HL-60/S4 treated with retinoic acid at 250 ng/mL for 4 days and 3 days (cell line): ENCODE measurements around the gene RAB6A.
"Not testable (repeated sequence)": the region's sequence is repeated elsewhere in the genome, so short reads cannot be mapped to it uniquely, and the experiment has no call there.

ENCODE experiments used
- in situ Hi-C: fragments of 300-500 bp; cut with MboI; formaldehyde crosslinking; loops from 2 replicates; pipeline ENCODE4 v1.7.0; 2022; ENCODE audit warnings: low sequenced_read_pairs

The RAB6A gene

DNA sequence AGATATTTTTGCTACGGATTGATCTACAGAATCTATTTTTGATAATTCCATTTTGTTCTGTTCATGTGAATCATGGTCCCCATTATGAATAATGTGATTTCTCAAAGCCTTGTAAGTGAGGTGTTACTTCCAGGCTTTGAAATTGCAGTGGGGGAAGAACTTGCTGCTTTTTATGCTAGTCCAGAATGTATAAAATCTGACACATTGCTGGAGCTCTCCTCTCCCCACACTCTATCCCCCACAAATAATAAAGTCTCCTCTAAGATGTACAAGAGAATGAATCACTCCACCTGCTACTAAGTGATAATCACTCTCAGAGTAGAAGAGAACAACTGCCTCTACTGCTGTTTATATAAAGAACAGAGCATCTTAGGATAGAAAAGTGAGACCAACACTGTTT lies 5.9 kb upstream of the RAB6A start:
- in situ Hi-C loops: no loop called here

DNA sequence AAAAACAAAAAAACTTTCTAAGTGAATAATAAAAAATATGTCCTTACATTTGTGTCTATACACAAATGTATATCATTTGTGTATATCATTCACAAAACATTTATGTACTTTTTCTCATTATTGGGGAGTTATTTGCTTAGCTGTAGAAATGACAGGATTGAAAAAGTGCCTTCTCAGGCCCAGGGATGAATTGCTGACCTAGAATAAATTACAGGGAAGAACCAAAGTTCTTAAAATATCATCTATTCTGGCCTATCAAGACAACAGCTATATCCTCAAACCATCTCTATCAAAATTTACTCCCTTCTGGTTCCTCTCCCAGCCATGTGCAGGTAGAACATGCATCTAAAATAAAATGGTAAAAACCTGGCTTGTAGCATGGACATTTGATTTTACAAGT lies 1.9 kb upstream of the RAB6A start:
- in situ Hi-C loops: no loop called here

DNA sequence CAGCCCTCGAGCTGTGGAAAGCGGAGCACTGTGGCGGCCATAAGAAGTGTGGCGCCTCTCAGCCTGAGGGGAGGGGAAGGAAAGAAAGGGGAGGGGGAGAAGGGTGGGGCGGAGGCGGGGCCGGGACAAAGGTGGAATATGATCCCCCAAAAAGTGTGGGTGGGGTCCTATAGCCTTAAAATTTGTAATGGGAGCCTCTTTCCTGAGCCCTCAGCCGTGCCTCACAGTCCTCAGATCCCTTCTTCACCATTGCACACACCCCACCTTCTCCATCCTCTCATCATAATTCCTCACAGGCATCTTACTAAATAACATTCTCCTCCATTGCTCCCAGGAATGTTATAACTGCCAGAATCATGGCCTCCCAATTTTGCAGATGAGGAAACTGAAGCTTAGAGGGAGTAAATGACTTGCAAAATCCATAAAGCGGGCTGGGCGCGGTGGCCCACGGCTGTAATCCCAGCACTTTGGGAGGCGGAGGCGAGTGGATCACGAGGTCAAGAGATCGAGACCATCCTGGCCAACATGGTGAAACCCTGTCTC lies 600 bp upstream of the RAB6A start:
- in situ Hi-C loops: no loop called here

DNA sequence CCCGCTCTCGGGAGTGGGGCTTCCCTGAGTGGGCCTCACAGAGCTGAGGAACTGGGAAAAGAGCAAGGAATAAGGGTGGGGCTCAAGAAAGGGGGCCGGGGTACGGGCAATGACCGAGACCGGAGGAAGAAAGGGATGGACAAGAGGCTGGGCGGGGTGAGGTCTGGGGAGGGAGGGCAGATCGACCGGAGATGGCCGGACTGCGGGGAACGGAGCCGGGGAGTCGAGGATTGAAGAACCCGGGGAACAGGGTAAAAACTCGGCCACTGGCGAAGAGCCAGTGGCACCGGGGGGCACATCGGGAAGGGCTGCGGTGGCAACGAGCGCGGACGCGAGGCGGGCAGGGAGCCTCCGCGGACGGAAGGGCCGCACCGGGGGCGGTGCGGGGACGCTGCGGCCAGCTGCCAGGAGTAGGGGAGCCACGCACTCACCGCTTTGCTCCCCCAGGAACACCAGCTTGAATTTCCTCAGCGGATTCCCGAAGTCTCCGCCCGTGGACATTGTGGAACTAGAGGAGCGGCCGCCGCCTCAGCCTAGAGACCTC lies 667 bp downstream of the RAB6A start:
- in situ Hi-C loops: no loop called here

DNA sequence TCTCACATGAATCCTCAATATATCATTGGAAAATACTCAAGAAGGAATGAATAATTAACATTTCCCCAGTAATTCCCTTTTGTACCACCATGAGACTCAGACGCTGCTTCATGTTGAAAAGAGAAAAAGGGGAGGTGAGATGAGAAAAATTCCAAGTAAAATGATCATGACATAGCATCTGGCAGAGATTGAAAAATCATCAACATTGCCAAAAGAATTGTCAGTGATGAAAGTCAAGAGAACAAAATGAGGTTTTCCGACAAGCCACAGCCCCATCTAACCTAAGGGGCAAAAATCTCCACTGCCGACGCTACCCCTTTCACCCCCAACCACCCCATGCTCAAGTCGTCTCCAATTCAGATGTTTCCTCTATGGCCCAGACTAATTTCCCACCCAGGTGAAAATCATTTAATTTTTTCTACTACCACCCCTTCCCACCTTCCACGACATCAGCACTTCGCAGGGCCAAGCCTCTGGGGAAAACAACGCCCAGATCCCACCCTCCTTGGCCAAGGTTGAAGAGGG lies 1.2 kb downstream of the RAB6A start:
- in situ Hi-C loops: no loop called here

DNA sequence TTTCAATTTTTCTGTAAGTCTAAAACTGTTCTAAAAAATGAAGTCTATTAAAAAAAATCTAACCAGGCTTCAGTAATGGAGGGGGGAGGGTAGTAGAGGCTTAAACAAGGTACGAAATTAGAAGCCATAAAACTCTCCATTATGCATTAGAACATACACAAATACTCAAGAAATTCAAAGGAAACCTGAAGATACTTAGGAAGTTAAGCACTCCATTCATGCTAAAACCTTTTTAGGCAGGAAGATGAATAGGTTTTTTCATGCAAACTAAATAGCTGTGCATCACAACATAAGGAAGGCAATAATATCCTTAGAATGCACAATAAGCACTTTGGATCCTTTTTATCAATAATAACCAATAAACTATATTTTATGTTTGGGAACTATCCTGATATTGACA lies 2.4 kb downstream of the RAB6A start:
- in situ Hi-C loops: no loop called here

DNA sequence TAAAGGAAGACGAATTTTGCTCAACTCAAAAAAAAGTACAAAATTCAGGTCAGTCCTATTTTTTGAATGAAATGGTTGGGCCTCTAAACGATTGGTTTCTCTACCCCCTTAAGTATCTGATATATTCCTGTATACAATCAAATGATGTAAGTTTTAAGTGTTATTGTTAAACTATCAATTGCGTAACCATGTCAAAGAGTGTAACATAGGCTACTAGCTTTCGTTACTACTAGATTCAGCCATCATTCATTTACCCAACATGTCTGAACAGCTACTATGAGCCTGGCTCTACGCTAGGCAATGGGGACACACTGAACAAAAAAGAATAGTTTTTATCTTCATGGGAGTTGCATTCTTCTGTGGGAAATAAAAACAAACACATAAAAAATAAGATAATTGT lies 3.3 kb downstream of the RAB6A start:
- in situ Hi-C loops: no loop called here

DNA sequence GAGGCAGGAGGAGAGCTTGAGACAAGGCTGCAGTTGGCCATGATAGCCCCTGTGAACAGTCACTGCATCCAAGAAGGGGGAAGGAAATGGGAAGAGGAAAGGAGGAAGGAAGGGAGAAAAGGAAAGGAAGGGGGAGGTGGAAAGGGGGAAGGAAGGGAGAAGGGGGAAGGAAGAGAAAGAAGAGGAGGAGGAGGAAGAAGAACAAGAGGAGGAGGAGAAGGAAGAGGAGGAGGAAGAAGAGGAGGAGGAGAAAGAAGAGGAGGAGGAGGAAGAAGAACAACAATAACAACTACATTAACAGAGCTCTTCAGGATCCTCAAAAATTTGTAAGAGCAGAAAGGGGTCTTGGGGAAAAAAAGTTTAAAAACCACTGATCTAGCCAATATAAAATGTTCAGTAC lies 5.2 kb downstream of the RAB6A start:
- in situ Hi-C loops: no loop called here

DNA sequence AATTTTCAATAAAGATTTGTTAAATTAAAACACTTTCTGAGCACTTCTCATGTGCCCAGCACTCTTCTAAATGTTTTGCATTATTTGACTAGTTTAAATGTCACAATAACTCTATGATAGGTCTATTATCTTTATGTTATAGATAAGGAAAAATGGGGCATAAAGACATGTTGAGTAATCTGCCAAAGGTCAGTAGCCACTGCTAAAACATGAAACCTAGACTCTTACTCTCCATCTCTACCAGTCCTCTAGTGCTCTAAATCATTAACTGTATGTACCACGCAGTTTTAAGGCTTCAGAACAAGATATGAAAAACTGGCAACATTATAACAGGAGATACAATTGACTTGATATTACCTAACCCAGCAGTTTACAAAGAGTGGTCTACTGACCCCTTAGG lies 6.9 kb downstream of the RAB6A start:
- in situ Hi-C loops: no loop called here

DNA sequence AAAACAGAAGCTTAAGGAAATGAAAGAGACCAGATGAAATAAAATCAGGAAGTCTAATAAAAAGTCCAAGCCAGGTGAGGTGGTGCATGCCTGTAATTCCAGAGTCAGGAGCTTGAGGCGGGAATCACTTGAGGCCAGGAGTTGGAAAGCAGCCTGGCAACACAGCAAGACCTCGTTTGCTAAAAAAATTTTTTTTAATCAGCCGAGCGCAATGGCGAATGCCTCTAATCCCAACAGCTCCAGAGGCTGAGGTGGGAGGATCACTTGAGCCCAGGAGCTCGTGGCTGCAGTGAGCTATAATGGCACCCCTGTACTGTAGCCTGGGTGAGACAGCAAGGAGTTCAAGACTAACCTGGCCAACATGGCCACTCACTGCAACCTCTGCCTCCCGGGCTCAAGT lies 8.0 kb downstream of the RAB6A start:
- in situ Hi-C loops: no loop called here

DNA sequence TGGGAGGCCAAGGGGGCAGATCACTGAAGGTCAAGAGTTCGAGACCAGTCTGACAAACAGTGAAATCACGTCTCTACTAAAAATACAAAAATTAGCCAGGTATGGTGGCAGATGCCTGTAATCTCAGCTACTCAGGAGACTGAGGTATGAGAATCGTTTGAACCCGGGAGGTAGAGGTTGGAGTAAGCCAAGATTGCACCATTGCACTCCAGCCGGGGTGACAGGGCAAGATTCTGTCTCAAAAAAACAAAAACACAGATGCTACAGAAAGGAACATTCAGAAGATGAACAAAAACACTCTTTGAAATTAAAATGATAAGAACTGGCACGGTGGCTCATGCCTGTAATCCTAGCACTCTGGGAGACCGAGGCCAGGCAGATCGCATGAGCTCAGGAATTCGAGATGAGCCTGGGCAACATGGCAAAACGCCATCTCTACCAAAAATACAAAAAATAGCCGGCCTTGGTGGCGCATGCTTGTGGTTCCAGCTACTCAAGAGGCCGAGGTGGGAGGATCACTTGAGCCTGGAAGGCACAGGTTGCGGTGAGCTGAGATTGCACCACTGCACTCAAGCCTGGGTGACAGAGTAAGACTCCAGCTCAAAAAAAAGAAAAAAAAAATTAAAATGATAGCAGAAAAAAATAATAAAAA lies 8.5 kb downstream of the RAB6A start:
- in situ Hi-C loops: no loop called here

DNA sequence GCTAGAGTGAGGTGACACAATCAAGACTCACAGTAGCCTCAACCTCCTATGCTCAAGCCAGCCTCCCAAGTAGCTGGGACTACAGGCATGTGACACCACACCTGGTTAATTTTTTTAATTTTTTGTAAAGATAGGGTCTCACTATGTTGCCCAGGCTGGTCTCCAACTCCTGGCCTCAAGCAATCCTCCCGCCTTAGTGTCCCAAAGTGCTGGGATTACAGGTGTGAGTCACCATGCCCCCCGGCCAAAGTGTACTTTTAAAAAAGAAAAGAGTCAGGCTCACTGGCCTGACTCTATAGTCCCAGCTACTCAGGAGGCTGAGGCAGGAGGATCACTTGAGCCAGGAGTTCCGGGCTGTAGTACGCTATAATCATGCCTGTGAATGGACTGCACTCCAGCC lies 10.0 kb downstream of the RAB6A start:
- in situ Hi-C loops: not testable (repeated sequence)

DNA sequence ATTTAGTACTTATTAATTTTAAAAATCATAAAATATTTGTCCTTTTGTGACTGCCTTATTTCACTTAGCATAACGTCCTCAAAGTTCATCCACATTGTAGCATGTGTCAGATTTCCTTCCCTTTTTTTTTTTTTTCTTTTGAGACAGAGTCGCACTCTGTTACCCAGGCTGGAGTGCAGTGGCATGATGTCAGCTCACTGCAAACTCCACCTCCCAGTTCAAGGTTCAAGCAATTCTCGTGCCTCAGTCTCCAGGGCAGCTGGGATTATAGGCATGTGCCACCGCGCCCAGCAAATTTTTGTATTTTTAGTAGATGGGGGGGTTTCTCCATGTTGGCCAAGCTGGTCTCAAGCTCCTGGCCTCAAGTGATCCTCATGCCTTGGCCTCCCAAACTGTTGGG lies 10.6 kb downstream of the RAB6A start:
- in situ Hi-C loops: no loop called here

DNA sequence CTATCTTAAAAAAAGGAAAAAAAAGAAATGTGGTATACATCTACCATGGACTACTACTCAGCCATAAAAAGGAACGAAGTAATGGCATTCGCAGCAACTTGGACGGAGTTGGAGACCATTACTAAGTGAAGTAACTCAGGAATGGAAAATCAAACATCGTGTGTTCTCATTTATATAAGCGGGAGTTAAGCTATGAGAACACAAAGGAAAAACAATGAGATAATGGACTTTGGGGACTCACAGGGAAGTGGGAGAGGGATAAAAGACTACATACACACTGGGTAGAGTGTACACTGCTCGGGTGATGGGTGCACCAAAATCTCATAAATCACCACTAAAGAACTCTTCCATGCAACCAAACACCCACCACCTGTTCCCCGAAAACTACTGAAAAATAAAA lies 11.8 kb downstream of the RAB6A start:
- in situ Hi-C loops: no loop called here

DNA sequence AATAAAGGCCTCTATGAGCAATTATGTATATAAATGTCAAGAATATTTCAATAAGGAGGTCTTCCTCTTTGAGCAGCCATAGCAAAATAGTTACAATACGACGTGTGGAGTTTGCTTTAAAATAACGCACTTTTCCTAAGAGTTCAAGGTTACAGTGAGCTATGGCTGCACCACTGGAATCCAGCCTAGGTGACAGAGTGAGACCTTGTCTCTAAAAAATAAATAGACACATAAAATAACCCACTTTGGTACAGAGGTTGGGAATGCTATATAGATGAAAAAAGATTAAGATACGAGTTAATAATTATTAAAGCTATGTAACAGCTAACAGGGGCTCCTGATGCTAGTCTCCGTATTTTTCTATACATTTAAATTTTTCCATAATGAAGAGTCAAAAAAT lies 12.6 kb downstream of the RAB6A start:
- in situ Hi-C loops: no loop called here

DNA sequence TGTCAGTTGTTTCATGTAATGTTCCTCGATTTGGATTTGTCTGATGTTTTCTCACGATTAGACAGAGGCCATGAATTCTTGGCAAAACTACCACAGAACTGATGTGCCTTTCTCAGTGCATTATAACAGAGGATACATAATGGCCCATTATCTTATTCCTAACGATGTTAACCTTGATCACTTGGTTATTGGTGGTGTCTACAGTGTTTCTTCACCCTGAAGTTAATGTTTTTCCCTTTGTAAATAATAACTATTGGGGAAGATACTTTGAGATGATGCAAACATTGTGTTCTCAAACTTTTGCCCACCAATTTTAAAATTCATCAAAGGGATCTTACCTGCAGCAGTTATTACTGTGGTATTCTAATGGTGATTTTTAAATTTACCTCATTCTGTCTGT lies 13.1 kb downstream of the RAB6A start:
- in situ Hi-C loops: no loop called here

DNA sequence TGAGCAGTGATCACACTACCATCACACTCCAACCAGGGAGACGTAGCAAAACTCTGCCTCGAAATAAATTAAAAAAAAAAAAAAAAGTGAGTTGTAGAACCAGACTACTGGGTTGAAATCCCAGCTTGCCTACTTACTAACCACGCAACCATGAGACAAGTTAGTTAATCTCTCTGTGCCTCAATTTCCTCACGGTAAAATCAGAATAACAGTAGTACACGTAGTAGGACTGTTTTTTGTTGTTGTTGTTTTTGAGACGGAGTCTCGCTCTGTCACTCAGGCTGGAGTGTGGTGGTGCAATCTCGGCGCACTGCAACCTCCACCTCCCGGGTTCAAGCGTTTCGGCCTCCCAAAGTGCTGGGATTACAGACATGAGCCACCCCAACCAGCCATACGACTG lies 14.2 kb downstream of the RAB6A start:
- in situ Hi-C loops: no loop called here

DNA sequence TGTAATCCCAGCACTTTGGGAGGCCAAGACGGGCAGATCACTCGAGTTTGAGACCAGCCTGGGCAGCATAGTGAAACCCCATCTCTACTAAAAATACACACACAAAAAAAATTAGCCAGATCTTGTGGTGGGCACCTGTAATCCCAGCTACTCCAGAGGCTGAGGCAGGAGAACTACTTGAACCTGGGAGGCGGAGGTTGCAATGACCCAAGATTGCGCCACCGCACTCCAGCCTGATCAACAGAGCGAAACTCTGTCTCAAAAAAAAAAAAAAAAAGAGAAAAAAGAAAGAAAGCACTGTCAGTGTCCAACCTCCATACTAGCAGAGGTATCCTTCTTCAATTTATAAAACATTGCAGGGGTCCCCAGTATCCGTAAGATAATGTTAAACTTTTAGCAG lies 17.8 kb downstream of the RAB6A start:
- in situ Hi-C loops: no loop called here

DNA sequence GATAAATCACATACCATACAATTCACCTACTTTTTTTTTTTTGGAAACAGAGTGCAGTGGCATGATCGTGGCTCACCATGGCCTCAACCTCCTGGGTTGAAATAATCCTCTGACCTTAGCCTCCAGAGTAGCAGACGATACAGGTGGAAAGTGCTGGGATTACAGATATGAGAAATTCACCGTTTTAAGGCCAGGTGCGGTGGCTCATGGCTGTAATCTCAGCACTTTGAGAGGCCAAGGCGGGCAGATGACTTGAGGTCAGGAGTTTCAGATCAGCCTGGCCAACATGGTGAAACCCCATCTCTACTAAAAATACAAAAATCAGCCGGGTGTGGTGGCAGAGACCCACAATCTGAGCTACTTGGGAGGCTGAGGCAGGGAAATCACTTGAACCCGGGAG lies 24.9 kb downstream of the RAB6A start:
- in situ Hi-C loops: not testable (repeated sequence)

DNA sequence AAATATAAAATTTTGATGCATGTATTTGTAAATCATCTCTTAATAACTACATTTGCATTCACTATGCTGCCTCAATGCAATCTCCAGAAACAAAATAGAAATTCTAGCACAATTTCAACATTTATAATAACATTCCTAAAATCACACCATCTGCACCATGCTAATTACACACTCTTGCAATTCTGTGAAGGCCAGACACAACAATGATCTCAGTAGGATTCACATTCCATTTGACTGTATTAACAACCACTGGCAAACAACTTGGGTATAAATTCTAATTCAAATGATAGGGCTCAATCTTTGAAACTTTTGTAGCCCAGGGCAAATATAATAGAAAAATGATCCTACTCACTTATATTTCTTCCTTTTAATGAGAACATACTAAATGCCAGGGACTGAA lies 25.9 kb downstream of the RAB6A start:
- in situ Hi-C loops: no loop called here

DNA sequence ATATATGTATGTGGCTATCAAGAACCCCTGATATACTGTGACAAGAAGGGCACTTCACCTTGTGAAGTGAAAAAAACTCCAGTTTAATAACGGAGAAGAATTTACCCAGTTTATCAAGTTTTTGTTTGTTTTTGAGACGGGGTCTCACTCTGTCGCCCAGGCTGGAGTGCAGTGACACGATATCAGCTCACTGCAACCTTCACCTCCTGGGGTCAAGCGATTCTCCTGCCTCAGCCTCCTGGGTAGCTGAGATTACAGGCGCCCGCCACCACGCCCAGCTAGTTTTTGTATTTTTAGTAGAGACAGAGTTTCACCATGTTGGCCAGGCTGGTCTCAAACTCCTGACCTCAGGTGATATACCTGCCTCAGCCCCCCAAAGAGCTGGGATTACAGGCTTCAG lies 26.9 kb downstream of the RAB6A start:
- in situ Hi-C loops: not testable (repeated sequence)

DNA sequence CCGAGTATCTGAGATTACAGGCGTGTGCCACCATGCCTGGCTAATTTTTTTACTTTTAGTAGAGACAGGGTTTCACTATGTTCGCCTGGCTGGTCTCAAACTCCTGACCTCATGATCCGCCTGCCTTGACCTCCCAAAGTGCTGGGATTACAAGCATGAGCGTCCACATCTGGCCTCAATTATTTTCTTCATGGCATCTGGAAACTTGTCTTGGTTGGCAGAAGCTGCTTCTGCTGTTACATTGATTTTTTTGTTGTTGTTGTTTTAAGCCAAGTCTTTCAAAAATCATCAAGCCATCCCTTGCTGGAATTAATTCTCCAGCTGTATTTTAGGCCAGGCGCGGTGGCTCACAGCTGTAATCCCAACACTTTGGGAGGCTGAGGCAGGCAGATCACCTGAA lies 27.9 kb downstream of the RAB6A start:
- in situ Hi-C loops: not testable (repeated sequence)
